PFSK-1 (cell line): Measurements from ENCODE around the gene TMEM161B.

ENCODE experiments used
- FOXP2 ChIP-seq: optimal IDR thresholded peaks from 2 replicates; pipeline ENCODE3; 2011; ENCODE audit warnings: borderline replicate concordance, control low read depth, inconsistent platforms; ENCODE audit not compliant: insufficient read depth; ENCODE audit errors: extremely low read length, extremely low read depth
- POLR2AphosphoS5 ChIP-seq: IDR thresholded peaks from 2 replicates; pipeline ENCODE4 v1.6.1; 2012; ENCODE audit warnings: low read depth, mild to moderate bottlenecking, control low read depth, low read length, moderate library complexity
- SIN3A ChIP-seq: IDR thresholded peaks from 2 replicates; pipeline ENCODE4 v1.6.1; 2012; ENCODE audit warnings: mild to moderate bottlenecking, low read length, moderate library complexity, borderline replicate concordance; ENCODE audit not compliant: insufficient read depth
- TAF1 ChIP-seq: IDR thresholded peaks from 2 replicates; pipeline ENCODE4 v1.6.1; 2012; ENCODE audit warnings: low read length, control low read depth, borderline replicate concordance; ENCODE audit not compliant: insufficient read depth
- TF ChIP-seq, protein P1 (sequence below), 2 experiments: IDR thresholded peaks; 2 replicates each; pipeline versions ENCODE4 v1.6.1 to v1.8.0; 2011 to 2012; ENCODE audit warnings: low read depth in 2 of 2, low read length in 2 of 2, control low read depth in 1 of 2, inconsistent platforms in 1 of 2, mild to moderate bottlenecking in 1 of 2, moderate library complexity in 1 of 2; ENCODE audit not compliant: insufficient read depth in 1 of 2

Gene TMEM161B

DNA sequence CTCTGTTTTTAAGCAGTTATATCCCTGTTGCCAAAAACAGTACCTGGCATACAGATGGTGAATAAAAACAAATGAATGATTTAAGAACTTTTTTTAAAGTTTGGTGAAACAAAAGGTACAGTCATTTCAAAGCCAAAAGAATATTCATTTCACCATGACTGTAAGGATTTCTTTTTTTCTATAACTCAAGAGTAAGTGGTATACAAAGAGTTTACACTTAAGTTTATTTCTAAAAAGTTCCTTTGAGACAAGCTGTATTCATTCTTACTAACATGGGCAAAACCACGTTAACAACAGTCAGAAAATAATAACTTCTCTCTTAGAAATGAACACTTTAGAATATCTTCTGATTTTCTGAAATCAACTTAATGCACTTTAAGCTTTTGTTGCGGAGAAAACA is 5.3 kb downstream of the TMEM161B start:
- TF ChIP-seq TAF1 (no peak), SIN3A (no peak), FOXP2 (no peak), POLR2AphosphoS5 (no peak)
- TF ChIP-seq, protein P1, sequence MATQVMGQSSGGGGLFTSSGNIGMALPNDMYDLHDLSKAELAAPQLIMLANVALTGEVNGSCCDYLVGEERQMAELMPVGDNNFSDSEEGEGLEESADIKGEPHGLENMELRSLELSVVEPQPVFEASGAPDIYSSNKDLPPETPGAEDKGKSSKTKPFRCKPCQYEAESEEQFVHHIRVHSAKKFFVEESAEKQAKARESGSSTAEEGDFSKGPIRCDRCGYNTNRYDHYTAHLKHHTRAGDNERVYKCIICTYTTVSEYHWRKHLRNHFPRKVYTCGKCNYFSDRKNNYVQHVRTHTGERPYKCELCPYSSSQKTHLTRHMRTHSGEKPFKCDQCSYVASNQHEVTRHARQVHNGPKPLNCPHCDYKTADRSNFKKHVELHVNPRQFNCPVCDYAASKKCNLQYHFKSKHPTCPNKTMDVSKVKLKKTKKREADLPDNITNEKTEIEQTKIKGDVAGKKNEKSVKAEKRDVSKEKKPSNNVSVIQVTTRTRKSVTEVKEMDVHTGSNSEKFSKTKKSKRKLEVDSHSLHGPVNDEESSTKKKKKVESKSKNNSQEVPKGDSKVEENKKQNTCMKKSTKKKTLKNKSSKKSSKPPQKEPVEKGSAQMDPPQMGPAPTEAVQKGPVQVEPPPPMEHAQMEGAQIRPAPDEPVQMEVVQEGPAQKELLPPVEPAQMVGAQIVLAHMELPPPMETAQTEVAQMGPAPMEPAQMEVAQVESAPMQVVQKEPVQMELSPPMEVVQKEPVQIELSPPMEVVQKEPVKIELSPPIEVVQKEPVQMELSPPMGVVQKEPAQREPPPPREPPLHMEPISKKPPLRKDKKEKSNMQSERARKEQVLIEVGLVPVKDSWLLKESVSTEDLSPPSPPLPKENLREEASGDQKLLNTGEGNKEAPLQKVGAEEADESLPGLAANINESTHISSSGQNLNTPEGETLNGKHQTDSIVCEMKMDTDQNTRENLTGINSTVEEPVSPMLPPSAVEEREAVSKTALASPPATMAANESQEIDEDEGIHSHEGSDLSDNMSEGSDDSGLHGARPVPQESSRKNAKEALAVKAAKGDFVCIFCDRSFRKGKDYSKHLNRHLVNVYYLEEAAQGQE (IDR thresholded peaks at IDR 0.05; ENCODE audit: insufficient read depth in 1 of 2, low read depth in 2 of 2, low read length in 2 of 2): no peak

DNA sequence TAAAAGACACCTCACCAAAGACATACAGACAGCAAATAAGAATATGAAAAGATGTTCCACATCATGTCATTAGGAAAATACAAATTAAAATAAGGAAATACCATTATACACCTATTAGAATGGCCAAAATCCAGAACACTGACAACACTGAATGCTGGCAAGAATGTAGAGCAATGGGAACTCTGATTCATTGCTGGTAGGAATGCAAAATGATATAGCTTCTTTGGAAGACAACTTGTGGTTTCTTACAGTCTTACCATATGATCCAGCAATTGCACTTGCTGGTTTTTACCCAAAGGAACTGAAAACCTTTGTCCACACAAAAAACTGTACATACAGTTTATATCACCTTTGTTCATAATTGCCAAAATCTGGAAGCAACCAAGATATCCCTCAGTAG is 6.5 kb downstream of the TMEM161B start:
- no peak for TF ChIP-seq FOXP2
- TF ChIP-seq, protein P1 (IDR thresholded peaks at IDR 0.05; ENCODE audit: insufficient read depth in 1 of 2, low read depth in 2 of 2, low read length in 2 of 2): no peak
- no peak for TF ChIP-seq SIN3A
- TF ChIP-seq POLR2AphosphoS5: no peak
- no peak for TF ChIP-seq TAF1

DNA sequence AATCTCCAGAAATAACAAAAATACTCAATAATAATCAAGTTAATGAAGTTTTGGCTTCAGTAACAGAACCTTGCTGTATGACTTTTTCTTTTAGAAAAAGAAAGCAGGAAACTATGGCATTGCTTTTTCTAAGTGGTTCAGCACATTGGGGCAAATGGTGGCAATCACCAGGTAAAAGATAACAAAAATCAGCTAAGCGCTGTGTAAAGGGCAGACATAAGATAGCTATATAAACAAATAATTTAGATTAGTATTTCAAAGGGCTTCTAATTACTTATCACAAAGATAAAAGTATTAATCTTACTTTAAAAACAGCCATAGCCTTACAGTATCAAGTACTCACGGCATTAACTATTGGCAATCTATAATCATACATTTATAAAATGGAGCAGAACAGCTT is 10.0 kb downstream of the TMEM161B start:
- TF ChIP-seq FOXP2 (no peak), TAF1 (no peak), POLR2AphosphoS5 (no peak), SIN3A (no peak)
- TF ChIP-seq, protein P1 (IDR thresholded peaks at IDR 0.05; ENCODE audit: insufficient read depth in 1 of 2, low read depth in 2 of 2, low read length in 2 of 2): no peak

DNA sequence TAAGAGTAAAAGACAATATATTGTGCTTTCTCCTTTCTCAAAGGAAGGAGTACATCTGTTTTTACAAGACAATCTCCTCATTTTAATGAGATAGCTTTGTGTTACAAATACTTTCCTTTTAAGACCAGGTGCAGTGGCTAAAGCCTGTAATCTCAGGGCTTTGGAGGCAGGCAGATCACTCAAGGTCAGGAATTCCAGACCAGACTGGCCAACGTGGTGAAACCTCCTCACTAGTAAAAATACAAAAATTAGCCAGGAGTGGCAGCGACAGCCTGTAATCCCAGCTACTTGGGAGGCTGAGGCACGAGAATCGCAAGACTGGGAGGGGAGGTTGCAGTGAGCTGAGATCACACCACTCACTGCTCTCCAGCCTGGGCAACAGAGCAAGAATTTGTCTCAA is 11.8 kb downstream of the TMEM161B start:
- TF ChIP-seq POLR2AphosphoS5 (no peak), SIN3A (no peak), TAF1 (no peak), FOXP2 (no peak)
- TF ChIP-seq, protein P1 (IDR thresholded peaks at IDR 0.05; ENCODE audit: insufficient read depth in 1 of 2, low read depth in 2 of 2, low read length in 2 of 2): no peak

DNA sequence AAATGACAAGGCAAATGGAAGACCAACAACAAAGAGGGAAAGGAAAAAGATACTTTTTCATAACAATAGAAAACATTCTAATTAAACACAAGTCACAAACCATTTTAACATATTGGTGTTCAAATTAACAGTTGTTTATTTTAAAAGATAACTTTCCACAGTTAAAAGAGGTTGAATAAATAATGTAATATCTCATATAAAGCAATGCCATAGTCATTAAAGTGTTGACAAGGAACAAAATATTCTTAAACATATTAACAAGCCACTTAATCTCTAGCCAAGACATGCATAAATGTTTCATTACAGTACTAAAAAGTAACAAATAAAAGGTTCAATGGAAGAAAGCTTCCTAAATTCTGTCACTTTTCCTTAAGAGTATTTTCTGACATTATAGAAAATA is 12.6 kb downstream of the TMEM161B start:
- TF ChIP-seq TAF1 (no peak), SIN3A (no peak), FOXP2 (no peak), POLR2AphosphoS5 (no peak)
- TF ChIP-seq, protein P1 (IDR thresholded peaks at IDR 0.05; ENCODE audit: insufficient read depth in 1 of 2, low read depth in 2 of 2, low read length in 2 of 2): no peak
